GM19351 (cell line): ENCODE results near the gene EAF1.
"Not testable (repeated sequence)": the region's sequence is repeated elsewhere in the genome, so short reads cannot be mapped to it uniquely, and the experiment has no call there.

Source experiments
- ATAC-seq: cut with Tn5 transposase; IDR thresholded peaks from one replicate; pipeline ENCODE4 v1.9.1; 2021; ENCODE audit warnings: mild to moderate bottlenecking, moderate library complexity; ENCODE audit not compliant: unreplicated experiment

EAF1 gene

DNA sequence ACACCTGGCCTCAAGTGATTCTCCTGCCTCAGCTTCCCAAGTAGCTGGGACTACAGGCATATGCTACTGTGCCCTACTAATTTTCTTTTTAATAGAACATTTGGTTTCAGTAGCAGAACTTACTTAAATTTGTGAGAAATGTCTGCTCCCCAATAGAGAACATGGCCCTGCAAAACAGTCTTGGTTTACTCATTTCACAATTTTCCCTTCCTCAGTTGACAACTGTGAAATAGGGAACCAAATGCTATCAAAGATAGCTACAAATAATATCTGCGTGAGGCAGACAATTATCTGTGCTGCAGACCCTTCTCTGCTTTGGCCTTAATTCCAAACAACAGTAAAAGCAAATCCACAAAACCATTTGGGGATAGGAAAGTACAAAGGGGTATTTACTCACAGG is 22.6 kb upstream of the EAF1 start:
- no peak for ATAC-seq

DNA sequence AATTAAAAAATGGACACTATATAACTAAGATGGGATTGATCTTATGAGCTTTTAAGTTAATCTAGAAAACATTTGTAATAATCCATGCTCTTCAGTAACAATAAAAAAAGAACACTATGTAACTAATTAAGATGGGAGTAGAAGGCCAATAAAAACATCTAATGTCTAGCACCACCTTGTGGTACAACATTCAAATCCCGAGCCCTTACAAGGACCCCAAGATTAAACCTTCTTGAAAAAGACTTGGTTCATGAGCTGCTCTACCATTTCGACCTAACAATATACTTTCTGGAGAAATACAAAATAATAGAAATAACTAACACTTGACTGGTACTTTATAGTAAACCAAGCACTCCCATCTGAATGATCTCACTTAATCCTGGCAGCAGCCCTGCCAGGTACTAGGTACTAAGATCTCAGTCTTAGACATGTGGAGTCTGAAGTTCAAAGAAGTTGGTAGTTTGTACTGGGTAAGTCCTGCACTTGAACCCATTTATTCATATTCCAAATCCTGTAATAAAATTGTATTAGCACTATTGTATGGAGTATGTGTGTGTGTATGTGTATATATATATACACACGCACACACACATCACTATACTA is 21.8 kb upstream of the EAF1 start:
- no peak for ATAC-seq

GRCh38 chr3:15409239-15409638 is 18.2 kb upstream of the EAF1 start:
- ATAC-seq = no peak

GRCh38 chr3:15409774-15410173 is 17.6 kb upstream of the EAF1 start:
- ATAC-seq = no peak

GRCh38 chr3:15410966-15411365 is 16.4 kb upstream of the EAF1 start:
- ATAC-seq = not testable (repeated sequence)

GRCh38 chr3:15420871-15421270 is 6.5 kb upstream of the EAF1 start:
- ATAC-seq = no peak

DNA sequence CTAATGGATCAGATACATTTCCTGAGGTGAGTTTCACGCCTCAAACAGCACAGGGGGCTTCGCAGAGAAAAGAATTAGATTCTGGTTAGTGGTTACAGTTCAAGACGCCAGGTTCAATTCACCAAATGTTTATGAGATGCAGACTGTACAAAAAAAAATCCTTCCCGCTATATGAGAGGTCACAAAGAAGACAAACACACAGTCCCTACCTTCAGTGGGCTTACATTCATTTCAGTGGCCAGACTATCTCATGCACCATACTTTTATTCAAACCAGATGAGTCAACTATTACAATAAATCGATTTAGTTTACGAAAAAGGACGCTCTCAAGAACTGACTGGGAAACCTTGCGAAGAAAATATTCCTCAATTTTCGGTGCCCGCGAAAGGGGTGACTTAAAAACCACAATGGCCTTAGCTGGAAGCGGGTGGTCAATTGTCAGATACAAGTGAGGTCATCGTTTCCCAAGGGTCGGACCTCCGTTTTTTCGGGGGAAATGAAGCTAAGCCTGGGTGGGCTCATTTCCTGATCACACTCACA is 749 bp upstream of the EAF1 start:
- ATAC-seq = no peak

- no peak for ATAC-seq
These were observed 583 bp downstream of the EAF1 start for GRCh38 chr3:15427981-15428380.

DNA sequence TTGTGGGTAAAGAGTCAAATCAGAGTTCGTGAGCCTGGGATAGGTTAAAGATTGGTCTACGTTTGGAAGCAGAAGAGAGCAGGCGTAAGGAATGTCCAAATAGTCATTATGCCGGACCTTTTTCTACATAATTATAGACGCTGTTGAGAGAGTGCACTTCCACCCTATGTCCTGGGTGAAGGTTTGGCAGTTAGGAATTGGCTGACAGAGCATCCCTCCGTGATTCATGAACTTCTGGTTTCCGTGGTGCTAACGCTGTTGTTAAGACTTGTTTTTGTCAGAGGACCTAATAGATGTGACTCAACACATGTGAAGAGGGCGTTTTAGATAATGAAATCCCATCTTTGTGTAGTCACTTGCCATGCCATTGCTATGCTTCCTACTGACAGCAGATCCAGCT is 1.1 kb downstream of the EAF1 start:
- ATAC-seq = no peak

DNA sequence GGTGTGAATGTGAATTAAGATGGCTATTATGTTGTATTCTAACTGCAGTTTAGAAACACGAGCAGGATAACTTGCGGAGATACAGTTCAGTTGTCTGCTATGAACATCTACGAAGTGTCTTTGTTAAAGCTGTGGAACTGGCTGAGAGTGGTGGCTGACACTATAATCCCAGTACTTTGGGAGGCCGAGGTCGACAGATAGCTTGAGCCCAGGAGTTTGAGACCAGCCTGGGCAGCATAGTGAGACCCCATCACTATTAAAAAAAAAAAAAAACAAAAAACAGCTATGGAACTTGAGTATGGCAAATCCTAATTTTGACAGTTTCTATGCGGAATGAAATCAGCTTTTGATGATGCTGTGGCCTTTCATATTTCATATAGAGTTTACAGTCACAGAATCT is 1.7 kb downstream of the EAF1 start:
- ATAC-seq = no peak

DNA sequence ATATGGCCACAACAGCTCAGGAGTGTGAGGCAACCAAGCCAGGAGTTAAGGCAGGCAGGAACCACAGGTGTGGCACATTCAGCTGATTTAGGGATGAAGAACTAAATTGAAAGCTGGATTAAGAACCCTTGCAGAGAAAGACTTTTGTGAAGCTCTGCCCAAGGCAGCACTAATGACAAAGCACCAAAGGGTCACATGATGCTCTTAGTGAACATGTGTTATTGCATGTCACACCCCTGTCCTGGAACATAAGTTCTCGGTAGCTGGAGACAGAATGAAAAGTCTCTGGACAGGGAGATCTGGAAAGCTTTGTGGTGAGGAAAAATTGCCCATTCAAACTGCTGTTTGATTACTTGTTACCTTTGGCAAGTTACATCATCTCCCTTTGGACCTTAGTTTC is 3.2 kb downstream of the EAF1 start:
- no peak for ATAC-seq

DNA sequence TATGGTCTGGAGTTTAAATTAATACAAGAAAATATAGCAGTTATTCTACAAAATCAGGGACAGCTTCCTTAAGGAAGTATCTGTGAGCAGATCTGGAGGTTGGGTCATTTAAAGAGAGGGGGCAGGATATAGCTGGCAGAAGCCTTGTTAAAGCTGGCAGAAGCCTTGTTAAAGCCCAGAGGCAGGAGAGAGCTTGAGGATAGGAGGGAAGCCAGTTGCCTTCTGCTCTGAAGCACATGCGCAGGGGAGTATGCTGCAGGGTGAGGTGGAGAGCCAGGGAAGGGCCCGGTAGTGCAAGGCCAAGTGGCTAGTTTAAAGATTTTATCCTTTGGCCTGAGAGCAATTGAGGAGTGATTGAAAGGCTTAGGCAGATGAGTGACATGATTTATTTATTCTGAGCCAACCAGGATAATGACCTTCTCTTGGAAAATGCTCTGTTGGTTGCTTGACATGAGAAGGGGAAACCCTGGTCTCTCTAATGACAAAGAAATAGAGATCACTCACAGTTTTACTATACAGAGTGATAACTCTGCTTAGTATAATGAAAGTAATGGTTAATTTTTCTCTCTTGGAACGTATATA is 3.9 kb downstream of the EAF1 start:
- ATAC-seq = no peak

DNA sequence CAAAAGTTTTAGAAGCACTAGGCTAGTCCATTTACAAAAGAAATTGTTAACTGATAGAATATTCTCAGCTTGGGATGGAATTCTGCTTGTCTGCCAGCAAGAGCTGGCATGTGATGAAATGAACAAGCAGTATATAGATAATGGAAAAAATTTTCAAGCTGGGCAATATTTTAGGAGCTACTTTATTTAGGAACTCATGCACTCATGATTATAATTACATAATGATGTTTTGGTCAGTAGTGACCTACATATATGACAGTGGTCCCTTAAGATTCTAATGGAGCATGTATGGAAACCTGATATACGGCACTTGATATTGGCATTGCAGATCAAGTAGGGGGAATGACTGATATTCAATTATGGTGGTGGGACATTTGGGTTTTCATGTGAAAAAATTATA is 6.1 kb downstream of the EAF1 start:
- no peak for ATAC-seq

GRCh38 chr3:15434756-15435155 is 7.4 kb downstream of the EAF1 start:
- no peak for ATAC-seq

- ATAC-seq = no peak
These were observed 8.8 kb downstream of the EAF1 start for GRCh38 chr3:15436246-15436645.

GRCh38 chr3:15438983-15439382 is 11.6 kb downstream of the EAF1 start:
- ATAC-seq = no peak

DNA sequence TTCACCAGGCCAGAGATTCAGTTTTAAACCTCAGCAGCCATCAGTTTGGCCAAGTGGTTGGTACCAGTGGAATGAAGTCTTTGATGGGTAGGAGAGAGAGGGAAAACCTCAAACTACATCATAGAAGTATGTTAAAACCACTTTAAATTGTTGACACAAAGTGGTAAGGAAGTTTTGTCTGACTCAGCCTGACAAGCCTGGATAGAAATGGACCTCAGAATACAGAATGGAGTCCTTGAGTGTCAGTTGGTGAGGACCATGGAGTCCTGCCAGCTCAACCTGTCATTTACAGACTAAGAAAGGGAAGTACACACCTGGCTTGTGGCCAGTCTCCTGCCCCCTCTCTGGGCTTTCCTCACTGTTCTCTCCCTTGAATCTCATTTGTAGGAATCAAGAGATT is 12.1 kb downstream of the EAF1 start:
- no peak for ATAC-seq

DNA sequence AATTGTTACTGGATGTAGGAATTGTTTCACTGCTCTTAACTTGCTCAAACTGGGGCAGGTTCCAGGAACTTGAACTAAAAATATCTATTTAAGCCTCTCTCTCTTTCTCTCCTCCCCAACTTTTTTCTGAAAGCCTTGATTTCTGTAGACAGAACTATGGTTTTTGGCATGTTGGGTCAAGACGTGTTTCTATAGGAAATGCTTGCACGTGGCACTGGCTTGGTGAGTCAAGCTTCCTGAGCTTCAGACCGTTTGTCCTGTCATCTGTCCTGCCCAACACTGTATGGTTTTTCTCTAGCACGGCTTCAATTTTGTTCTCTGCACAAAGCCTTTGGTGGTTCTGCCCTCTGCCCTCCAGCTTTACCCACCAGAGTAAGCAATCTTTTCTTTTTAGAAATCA is 13.5 kb downstream of the EAF1 start:
- ATAC-seq = no peak

- ATAC-seq = no peak
These were observed 16.6 kb downstream of the EAF1 start for GRCh38 chr3:15443826-15444524.

DNA sequence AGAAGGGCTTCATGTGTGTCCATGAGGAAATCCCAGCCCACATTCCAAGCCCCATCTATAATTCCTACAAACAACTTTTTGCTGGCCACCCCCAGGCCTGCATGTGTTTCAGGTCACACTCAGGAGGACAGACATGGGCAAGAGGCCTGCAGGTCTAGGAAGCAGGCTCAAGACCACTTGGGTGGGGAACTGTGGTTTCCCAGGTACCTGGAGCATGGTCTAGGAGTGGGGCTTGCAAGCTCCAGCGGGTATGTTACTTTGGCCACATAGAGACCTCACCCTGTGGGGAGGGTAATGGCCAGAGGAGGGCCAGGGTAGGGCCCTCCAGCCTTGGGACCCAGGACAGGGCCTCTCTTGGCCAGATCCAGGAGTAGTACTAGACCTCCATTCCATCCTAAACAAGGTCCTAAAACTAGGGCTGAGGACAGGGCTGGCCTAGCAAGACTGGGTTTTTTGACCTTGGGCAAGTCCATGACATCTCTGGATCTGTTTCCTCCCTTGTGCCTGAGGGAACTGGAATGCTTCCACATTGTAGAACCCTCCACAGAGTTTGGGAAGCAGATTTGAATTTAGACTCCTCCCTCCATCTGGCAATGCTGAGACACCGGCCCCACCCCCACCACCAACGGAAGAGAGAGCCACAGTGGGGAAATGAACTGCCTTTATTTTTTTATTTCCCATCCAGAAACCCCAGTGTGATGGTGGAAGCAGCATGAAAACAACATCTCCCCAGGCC is 22.3 kb downstream of the EAF1 start:
- no peak for ATAC-seq

- ATAC-seq = no peak
These were observed 23.2 kb downstream of the EAF1 start for GRCh38 chr3:15450438-15451215.
